WTC11 (cell line): ENCODE data around the gene PLS1. TPM values are rescaled to one million over a fixed set of nuclear protein-coding genes. Genes with fewer than 3 reads are reported as not detected.
A peak's percentile ranks its signal among the peaks of the same experiment; 100 is the strongest.

ENCODE experiments used
- ATAC-seq: fragments of 200-7000 bp; cut with Tn5 transposase; 2 replicates; pipeline ENCODE4 v1.10.0; 2021; ENCODE audit warnings: mild to moderate bottlenecking, moderate library complexity
- CTCF ChIA-PET: fragments of 300-600 bp; sonication (Branson Sonifier 250); formaldehyde crosslinking; loops from one replicate; lab custom pipeline; 2021; ENCODE audit warnings: antibody characterized with exemption; lab: Charles Lee
- POLR2A ChIA-PET: fragments of 350-600 bp; sonication (Branson Sonifier 250); formaldehyde crosslinking; loops from one replicate; lab custom pipeline; 2021; ENCODE audit warnings: antibody characterized with exemption; lab: Charles Lee
- DNase-seq: peaks from one replicate; pipeline ENCODE4 v3.0.0; 2021; ENCODE audit warnings: low spot score
- H3K27ac Mint-ChIP-seq: 2 replicates; pipeline ENCODE4 v1.8.0; 2021; ENCODE audit warnings: mixed read lengths
- H3K27me3 Mint-ChIP-seq: 2 replicates; pipeline ENCODE4 v1.8.0; 2021; ENCODE audit warnings: low read depth, mild to moderate bottlenecking, moderate library complexity, mixed read lengths
- H3K36me3 Mint-ChIP-seq: 2 replicates; pipeline ENCODE4 v1.8.0; 2021; ENCODE audit warnings: mixed read lengths
- H3K4me1 Mint-ChIP-seq: 2 replicates; pipeline ENCODE4 v1.8.0; 2022; ENCODE audit warnings: mixed read lengths
- H3K4me3 Mint-ChIP-seq: 2 replicates; pipeline ENCODE4 v1.8.0; 2021; ENCODE audit warnings: mild to moderate bottlenecking, moderate library complexity, mixed read lengths
- H3K9me3 Mint-ChIP-seq: 2 replicates; pipeline ENCODE4 v1.8.0; 2021; ENCODE audit warnings: mixed read lengths
- ATF1 ChIP-seq: sonication (generic); formaldehyde crosslinking; IDR thresholded peaks from 2 replicates; pipeline ENCODE4 v1.8.1; 2023; ENCODE audit warnings: mild to moderate bottlenecking, moderate library complexity, missing genetic modification reagents
- CREB1 ChIP-seq: sonication (generic); formaldehyde crosslinking; IDR thresholded peaks from 2 replicates; pipeline ENCODE4 v1.8.0; 2023; ENCODE audit warnings: mild to moderate bottlenecking, missing genetic modification reagents
- CTCF ChIP-seq: fragments of 200-600 bp; IDR thresholded peaks from 2 replicates; pipeline ENCODE4 v1.8.0; 2022; ENCODE audit warnings: antibody characterized with exemption
- E2F1 ChIP-seq: sonication (generic); formaldehyde crosslinking; IDR thresholded peaks from 2 replicates; pipeline ENCODE4 v1.8.0; 2022; ENCODE audit warnings: mild to moderate bottlenecking, missing genetic modification reagents
- ELF4 ChIP-seq: sonication (generic); formaldehyde crosslinking; IDR thresholded peaks from 2 replicates; pipeline ENCODE4 v1.8.1; 2022; ENCODE audit warnings: low read depth, mild to moderate bottlenecking, moderate library complexity, missing genetic modification reagents
- ETV6 ChIP-seq: sonication (generic); formaldehyde crosslinking; IDR thresholded peaks from 2 replicates; pipeline ENCODE4 v1.8.1; 2022; ENCODE audit warnings: mild to moderate bottlenecking, missing genetic modification reagents
- GABPB1 ChIP-seq: sonication (generic); formaldehyde crosslinking; IDR thresholded peaks from 2 replicates; pipeline ENCODE4 v1.8.1; 2023; ENCODE audit warnings: mild to moderate bottlenecking, missing genetic modification reagents
- IRF1 ChIP-seq: sonication (generic); formaldehyde crosslinking; IDR thresholded peaks from 2 replicates; pipeline ENCODE4 v1.8.0; 2023; ENCODE audit warnings: missing genetic modification reagents
- JUN ChIP-seq: sonication (generic); formaldehyde crosslinking; IDR thresholded peaks from 2 replicates; pipeline ENCODE4 v1.8.0; 2023; ENCODE audit warnings: mild to moderate bottlenecking, missing genetic modification reagents
- MLX ChIP-seq: sonication (generic); formaldehyde crosslinking; IDR thresholded peaks from 2 replicates; pipeline ENCODE4 v1.8.1; 2023; ENCODE audit warnings: mild to moderate bottlenecking, missing genetic modification reagents, moderate library complexity
- MYBL2 ChIP-seq: sonication (generic); formaldehyde crosslinking; IDR thresholded peaks from 2 replicates; pipeline ENCODE4 v1.8.1; 2023; ENCODE audit warnings: mild to moderate bottlenecking, moderate library complexity, missing genetic modification reagents
- NFATC4 ChIP-seq: fragments of 250-450 bp; sonication (Bioruptor Pico); IDR thresholded peaks from 2 replicates; pipeline ENCODE4 v1.9.0; 2021; ENCODE audit warnings: mild to moderate bottlenecking
- NFYB ChIP-seq: sonication (generic); formaldehyde crosslinking; conservative IDR thresholded peaks from 2 replicates; pipeline ENCODE4 v1.8.0; 2022; ENCODE audit warnings: low read depth, missing genetic modification reagents
- NR3C1 ChIP-seq: sonication (generic); formaldehyde crosslinking; conservative IDR thresholded peaks from 2 replicates; pipeline ENCODE4 v1.8.1; 2023; ENCODE audit warnings: low read depth, mild to moderate bottlenecking, missing genetic modification reagents
- PREB ChIP-seq: sonication (generic); formaldehyde crosslinking; IDR thresholded peaks from 2 replicates; pipeline ENCODE4 v1.8.1; 2022; ENCODE audit warnings: mild to moderate bottlenecking, missing genetic modification reagents, moderate library complexity, borderline replicate concordance
- RELA ChIP-seq: sonication (generic); formaldehyde crosslinking; IDR thresholded peaks from 2 replicates; pipeline ENCODE4 v1.8.1; 2022; ENCODE audit warnings: missing genetic modification reagents, mild to moderate bottlenecking, borderline replicate concordance
- SMAD3 ChIP-seq: sonication (generic); formaldehyde crosslinking; IDR thresholded peaks from 2 replicates; pipeline ENCODE4 v1.8.0; 2022; ENCODE audit warnings: missing genetic modification reagents, mild to moderate bottlenecking, borderline replicate concordance
- SOX15 ChIP-seq: fragments of 250-450 bp; sonication (Bioruptor Pico); IDR thresholded peaks from 2 replicates; pipeline ENCODE4 v1.9.0; 2021; ENCODE audit warnings: mild to moderate bottlenecking
- SP1 ChIP-seq: sonication (generic); formaldehyde crosslinking; conservative IDR thresholded peaks from 2 replicates; pipeline ENCODE4 v1.8.1; 2022; ENCODE audit warnings: missing genetic modification reagents
- STAT6 ChIP-seq: sonication (generic); formaldehyde crosslinking; conservative IDR thresholded peaks from 2 replicates; pipeline ENCODE4 v1.8.1; 2023; ENCODE audit warnings: mild to moderate bottlenecking, low read depth, missing genetic modification reagents, moderate library complexity
- TEAD1 ChIP-seq: sonication (generic); formaldehyde crosslinking; IDR thresholded peaks from 2 replicates; pipeline ENCODE4 v1.8.0; 2022; ENCODE audit warnings: mild to moderate bottlenecking, missing genetic modification reagents
- USF2 ChIP-seq: sonication (generic); formaldehyde crosslinking; IDR thresholded peaks from 2 replicates; pipeline ENCODE4 v1.8.1; 2023; ENCODE audit warnings: mild to moderate bottlenecking, missing genetic modification reagents, moderate library complexity
- ZNF317 ChIP-seq: sonication (generic); formaldehyde crosslinking; IDR thresholded peaks from 2 replicates; pipeline ENCODE4 v1.8.1; 2023; ENCODE audit warnings: low read depth, mild to moderate bottlenecking, moderate library complexity, missing genetic modification reagents, borderline replicate concordance
- ZNF671 ChIP-seq: fragments of 250-450 bp; sonication (Bioruptor Pico); IDR thresholded peaks from 2 replicates; pipeline ENCODE4 v1.8.0; 2021; ENCODE audit warnings: mild to moderate bottlenecking
- total RNA-seq: library from RNA; stranded (reverse); gene quantifications from 3 replicates; pipeline ENCODE4 v1.2.3, GENCODE V29; 2021

PLS1 gene
- total RNA-seq, 1 experiment from 2014 or later: 26.4 TPM

GRCh38 chr3:142660383-142660782 is 64.2 kb downstream of the PLS1 start:
- POLR2A ChIA-PET: no interaction called here
- peak; percentile 22; the same call in 1 of the 2 replicates for ATAC-seq

GRCh38 chr3:142660893-142661292 is 64.7 kb downstream of the PLS1 start:
- TF ChIP-seq ATF1 (no peak), NFYB (CRISPR knock-in tag) (no peak), NFATC4 (no peak), CTCF (no peak), TEAD1 (CRISPR knock-in tag) (no peak), SP1 (no peak), SOX15 (CRISPR knock-in tag) (no peak)
- no peak for DNase-seq
- Mint-ChIP-seq H3K4me3 (no peak overlapping the region), H3K9me3 (no peaks in the 10 kb centered on the region), H3K27me3 (no peaks in the 10 kb centered on the region), H3K27ac (peak overlapping the region; percentile 58; the same call in 1 of the 2 replicates), H3K4me1 (peaks cover 46% of the 10 kb centered on the region), H3K36me3 (no peaks in the 10 kb centered on the region)
- no peak for ATAC-seq
- ChIA-PET CTCF (no interaction called here), POLR2A (no interaction called here)

More at GRCh38 chr3:142660383-142660782, 64.2 kb downstream of the PLS1 start:
- TF ChIP-seq ZNF671 (CRISPR knock-in tag): no peak
- TF ChIP-seq SMAD3 (CRISPR knock-in tag): no peak
- H3K27ac Mint-ChIP-seq: peak overlapping the region; percentile 63
- no peaks in the 10 kb centered on the region for H3K9me3 Mint-ChIP-seq
- H3K27me3 Mint-ChIP-seq: no peaks in the 10 kb centered on the region
- no peak for DNase-seq
- no peaks in the 10 kb centered on the region for H3K36me3 Mint-ChIP-seq
- no peak overlapping the region for H3K4me3 Mint-ChIP-seq
- H3K4me1 Mint-ChIP-seq: peaks cover 45% of the 10 kb centered on the region
- CTCF ChIA-PET: no interaction called here

- Mint-ChIP-seq H3K4me1 (peaks cover 37% of the 10 kb centered on the region), H3K4me3 (no peak overlapping the region), H3K9me3 (no peaks in the 10 kb centered on the region), H3K27me3 (no peaks in the 10 kb centered on the region), H3K27ac (peak overlapping the region; percentile 36; the same call in 1 of the 2 replicates), H3K36me3 (peaks cover 3% of the 10 kb centered on the region; the same call in 1 of the 2 replicates)
- POLR2A ChIA-PET: no interaction called here
- no peak for ATAC-seq
- TF ChIP-seq PREB (no peak), RELA (CRISPR knock-in tag) (no peak), GABPB1 (CRISPR knock-in tag) (no peak), CREB1 (CRISPR knock-in tag) (no peak), ELF4 (CRISPR knock-in tag) (no peak), JUN (no peak), IRF1 (CRISPR knock-in tag) (no peak), MYBL2 (no peak), E2F1 (no peak), USF2 (CRISPR knock-in tag) (no peak), ETV6 (CRISPR knock-in tag) (no peak), NR3C1 (CRISPR knock-in tag) (no peak), SMAD3 (CRISPR knock-in tag) (no peak), MLX (CRISPR knock-in tag) (no peak), ZNF317 (CRISPR knock-in tag) (no peak), STAT6 (CRISPR knock-in tag) (no peak), NFATC4 (no peak)
- no peak for DNase-seq
- CTCF ChIA-PET: interaction anchor here (1.5 kb wide), 1 partner anchor 77 kb away, joined by 4 read pairs; no protein-coding TSS in a partner anchor
These were observed 67.7 kb downstream of the PLS1 start for GRCh38 chr3:142663865-142664264.
